Keratinocyte (primary cell): ENCODE measurements around the gene FRAS1. TPM values are rescaled to one million over a fixed set of nuclear protein-coding genes. Genes with fewer than 3 reads are reported as not detected.

Source experiments
- DNase-seq: peaks from one replicate; pipeline ENCODE4 v3.0.0-alpha.2; 2011; ENCODE audit warnings: low read depth, missing footprints, low spot score
- FAIRE-seq: peaks from 2 replicates; lab custom pipeline; 2011; peaks lifted over from hg19 to GRCh38; lab: Jason Lieb, UNC
- H2AFZ ChIP-seq: 2 replicates; pipeline ENCODE4 v1.6.0; 2012; ENCODE audit warnings: low read length, control low read depth, inconsistent platforms; ENCODE audit not compliant: control insufficient read depth
- H3K27ac ChIP-seq: 2 replicates; pipeline ENCODE4 v1.5.1; 2011; ENCODE audit warnings: low read length; ENCODE audit not compliant: control insufficient read depth, insufficient read depth
- H3K27me3 ChIP-seq: 3 replicates; pipeline ENCODE4 v1.6.0; 2011; ENCODE audit warnings: low read length; ENCODE audit not compliant: control insufficient read depth, insufficient read depth; ENCODE audit errors: extremely low read depth
- H3K36me3 ChIP-seq, 2 experiments: 2 replicates in 1 of 2; 3 replicates in 1 of 2; pipeline ENCODE4 v1.5.1; 2011; ENCODE audit warnings: low read length in 2 of 2, mild to moderate bottlenecking in 1 of 2; ENCODE audit not compliant: control insufficient read depth in 2 of 2, insufficient read depth in 2 of 2; ENCODE audit errors: extremely low read depth in 1 of 2
- H3K4me1 ChIP-seq: 3 replicates; pipeline ENCODE4 v1.5.1; 2011; ENCODE audit warnings: low read length; ENCODE audit not compliant: control insufficient read depth, insufficient read depth; ENCODE audit errors: extremely low read depth
- H3K4me2 ChIP-seq: 3 replicates; pipeline ENCODE4 v1.6.0; 2011; ENCODE audit warnings: low read depth, low read length; ENCODE audit not compliant: control insufficient read depth, insufficient read depth; ENCODE audit errors: extremely low read depth
- H3K4me3 ChIP-seq, 3 experiments: fragments of 200-600 bp in 1 of 3; sonication (generic) in 1 of 3; 2 replicates in 2 of 3; 3 replicates in 1 of 3; pipeline ENCODE4 v1.5.1; 2011 to 2016; ENCODE audit warnings: low read length in 3 of 3, mild to moderate bottlenecking in 3 of 3, control low read depth in 2 of 3, inconsistent platforms in 1 of 3, low read depth in 1 of 3, mixed read lengths in 1 of 3, mixed run types in 1 of 3, moderate library complexity in 1 of 3; ENCODE audit not compliant: control insufficient read depth in 2 of 3, insufficient read depth in 2 of 3; ENCODE audit errors: extremely low read depth in 1 of 3
- H3K79me2 ChIP-seq: 2 replicates; pipeline ENCODE4 v1.6.0; 2012; ENCODE audit warnings: low read length; ENCODE audit not compliant: control insufficient read depth, insufficient read depth
- H3K9ac ChIP-seq: 3 replicates; pipeline ENCODE4 v1.6.0; 2011; ENCODE audit warnings: low read length; ENCODE audit not compliant: control insufficient read depth, insufficient read depth; ENCODE audit errors: extremely low read depth
- H3K9me1 ChIP-seq: 3 replicates; pipeline ENCODE4 v1.6.0; 2011; ENCODE audit warnings: low read length; ENCODE audit not compliant: control insufficient read depth, insufficient read depth; ENCODE audit errors: extremely low read depth
- H3K9me3 ChIP-seq: 2 replicates; pipeline ENCODE4 v1.5.1; 2012; ENCODE audit warnings: low read depth, low read length; ENCODE audit not compliant: control insufficient read depth
- H4K20me1 ChIP-seq: 3 replicates; pipeline ENCODE4 v1.6.0; 2011; ENCODE audit warnings: low read length; ENCODE audit not compliant: control insufficient read depth, insufficient read depth; ENCODE audit errors: extremely low read depth
- CTCF ChIP-seq, 3 experiments: IDR thresholded peaks in 1 of 3; conservative IDR thresholded peaks in 1 of 3; optimal IDR thresholded peaks in 1 of 3; 2 replicates in 2 of 3; 3 replicates in 1 of 3; pipeline versions ENCODE3 to v1.5.1; 2011; ENCODE audit warnings: low read length in 3 of 3, mild to moderate bottlenecking in 3 of 3, moderate library complexity in 2 of 3, control low read depth in 1 of 3, inconsistent platforms in 1 of 3; ENCODE audit not compliant: insufficient read depth in 2 of 3; ENCODE audit errors: extremely low read depth in 1 of 3
- EZH2 ChIP-seq: IDR thresholded peaks from one replicate; pipeline ENCODE4 v1.6.1; 2012; ENCODE audit warnings: inconsistent platforms, mild to moderate bottlenecking, low read length, moderate library complexity
- dilution Hi-C: fragments of 300-500 bp; cut with MboI; formaldehyde crosslinking; loops from one replicate; pipeline ENCODE4 v1.7.0; 2020; ENCODE audit warnings: low sequenced_read_pairs; ENCODE audit not compliant: extremely low pct_ligation_motif_present
- polyA plus RNA-seq, 5 experiments: library from polyadenylated mRNA; depleted of rRNA in 3 of 5; stranded (reverse) in 3 of 5; stranded (forward) in 1 of 5; unstranded in 1 of 5; fragments of >200 nt; gene quantifications; 1 replicate in 1 of 5; 2 replicates in 3 of 5; 3 replicates in 1 of 5; pipeline versions ENCODE4 v1.2.1 to v1.2.3, GENCODE V29; 2011 to 2012; ENCODE audit warnings: missing spikeins in 2 of 5, low read depth in 1 of 5, low replicate concordance in 1 of 5

The FRAS1 gene
- polyA plus RNA-seq, 1 donor (not counting 4 experiments of a cell fraction or from before 2014, with no cell fraction given), result 3.5 TPM

GRCh38 chr4:78343682-78344081 is 286.6 kb downstream of the FRAS1 start:
- TF ChIP-seq EZH2, result no peak
- Histone ChIP-seq H3K27ac (no peak overlapping the region), H3K4me3 (no peak overlapping the region), H3K36me3 (peaks cover 0 to 2% of the 10 kb centered on the region in 2 experiments), H4K20me1 (no peaks in the 10 kb centered on the region), H2AFZ (no peak overlapping the region), H3K9me1 (no peaks in the 10 kb centered on the region), H3K9me3 (no peaks in the 10 kb centered on the region), H3K4me2 (no peak overlapping the region), H3K9ac (no peak overlapping the region), H3K27me3 (no peaks in the 10 kb centered on the region), H3K79me2 (no peaks in the 10 kb centered on the region), H3K4me1 (no peaks in the 10 kb centered on the region)
- DNase-seq (no peak), FAIRE-seq (no peak)
- dilution Hi-C loops, result no loop called here

- no peaks in the 10 kb centered on the region for H3K36me3 ChIP-seq
- H2AFZ ChIP-seq, result no peak overlapping the region
- no peaks in the 10 kb centered on the region for H3K9me3 ChIP-seq
- dilution Hi-C loops, result no loop called here
- no peaks in the 10 kb centered on the region for H3K27me3 ChIP-seq
- DNase-seq, result no peak
- no peak for FAIRE-seq
- no peaks in the 10 kb centered on the region for H3K9me1 ChIP-seq
- no peaks in the 10 kb centered on the region for H4K20me1 ChIP-seq
- no peaks in the 10 kb centered on the region for H3K4me1 ChIP-seq
- no peak overlapping the region for H3K27ac ChIP-seq
- no peak overlapping the region for H3K4me2 ChIP-seq
- H3K4me3 ChIP-seq, result no peak overlapping the region
- TF ChIP-seq CTCF (optimal IDR thresholded peaks at IDR 0.05 in 1 of 3, IDR thresholded peaks at IDR 0.05 in 1 of 3, conservative IDR thresholded peaks at IDR 0.05 in 1 of 3; ENCODE audit: extremely low read depth in 1 of 3, insufficient read depth in 2 of 3, low read length in 3 of 3) (no peak), EZH2 (no peak)
- H3K9ac ChIP-seq, result no peak overlapping the region
- H3K79me2 ChIP-seq, result no peaks in the 10 kb centered on the region
Measured at GRCh38 chr4:78345237-78345636, 288.1 kb downstream of the FRAS1 start.

- Histone ChIP-seq H3K4me3 (no peak overlapping the region), H2AFZ (no peak overlapping the region)
- TF ChIP-seq EZH2 (no peak), CTCF (optimal IDR thresholded peaks at IDR 0.05 in 1 of 3, IDR thresholded peaks at IDR 0.05 in 1 of 3, conservative IDR thresholded peaks at IDR 0.05 in 1 of 3; ENCODE audit: extremely low read depth in 1 of 3, insufficient read depth in 2 of 3, low read length in 3 of 3) (no peak)
Measured at GRCh38 chr4:78346222-78346621, 289.1 kb downstream of the FRAS1 start.

More at GRCh38 chr4:78346222-78346621, 289.1 kb downstream of the FRAS1 start:
- Histone ChIP-seq H3K4me2 (no peak overlapping the region), H3K27me3 (no peaks in the 10 kb centered on the region), H3K9ac (no peak overlapping the region), H4K20me1 (no peaks in the 10 kb centered on the region), H3K36me3 (no peaks in the 10 kb centered on the region), H3K4me1 (no peaks in the 10 kb centered on the region), H3K79me2 (no peaks in the 10 kb centered on the region), H3K9me1 (no peaks in the 10 kb centered on the region), H3K27ac (no peak overlapping the region), H3K9me3 (no peaks in the 10 kb centered on the region)
- FAIRE-seq (no peak), DNase-seq (no peak)
- dilution Hi-C loops, result no loop called here
